Measurements from ENCODE around the gene BPIFB2.
"Not testable (repeated sequence)": the region's sequence is repeated elsewhere in the genome, so short reads cannot be mapped to it uniquely, and the experiment has no call there.

Gene BPIFB2, protein sequence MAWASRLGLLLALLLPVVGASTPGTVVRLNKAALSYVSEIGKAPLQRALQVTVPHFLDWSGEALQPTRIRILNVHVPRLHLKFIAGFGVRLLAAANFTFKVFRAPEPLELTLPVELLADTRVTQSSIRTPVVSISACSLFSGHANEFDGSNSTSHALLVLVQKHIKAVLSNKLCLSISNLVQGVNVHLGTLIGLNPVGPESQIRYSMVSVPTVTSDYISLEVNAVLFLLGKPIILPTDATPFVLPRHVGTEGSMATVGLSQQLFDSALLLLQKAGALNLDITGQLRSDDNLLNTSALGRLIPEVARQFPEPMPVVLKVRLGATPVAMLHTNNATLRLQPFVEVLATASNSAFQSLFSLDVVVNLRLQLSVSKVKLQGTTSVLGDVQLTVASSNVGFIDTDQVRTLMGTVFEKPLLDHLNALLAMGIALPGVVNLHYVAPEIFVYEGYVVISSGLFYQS

GRCh38 chr20:33007376-33008335 lies at the start of gene BPIFB2:
TSS of gene BPIFB2 (plus strand) at chr20:33007704. CDS start at chr20:33008575, 871 bp downstream.
- no peak for DNase-seq (ENCODE audit: low spot score)

DNA sequence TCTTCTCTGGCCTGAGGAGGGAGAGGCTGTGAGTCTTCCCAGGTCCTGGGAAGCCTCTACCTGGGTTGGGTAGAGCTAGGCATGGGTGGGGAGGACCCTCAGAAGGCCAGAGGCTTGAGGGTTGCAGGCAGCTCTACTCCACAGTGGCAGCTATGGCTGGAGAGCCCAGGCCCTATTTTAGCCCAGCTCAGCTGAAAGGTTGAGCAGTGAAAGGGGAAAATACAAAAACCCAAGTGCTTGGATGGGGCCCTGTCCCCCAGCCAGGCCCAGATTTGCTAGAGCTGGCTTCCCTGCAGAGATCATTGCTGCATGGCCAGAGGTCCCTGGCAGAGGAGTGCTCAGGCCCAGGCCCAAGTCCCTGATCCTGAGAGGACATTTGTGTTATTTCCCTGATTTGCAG lies 48.9 kb upstream of the BPIFB2 start:
- no peak for DNase-seq (ENCODE audit: low spot score)

DNA sequence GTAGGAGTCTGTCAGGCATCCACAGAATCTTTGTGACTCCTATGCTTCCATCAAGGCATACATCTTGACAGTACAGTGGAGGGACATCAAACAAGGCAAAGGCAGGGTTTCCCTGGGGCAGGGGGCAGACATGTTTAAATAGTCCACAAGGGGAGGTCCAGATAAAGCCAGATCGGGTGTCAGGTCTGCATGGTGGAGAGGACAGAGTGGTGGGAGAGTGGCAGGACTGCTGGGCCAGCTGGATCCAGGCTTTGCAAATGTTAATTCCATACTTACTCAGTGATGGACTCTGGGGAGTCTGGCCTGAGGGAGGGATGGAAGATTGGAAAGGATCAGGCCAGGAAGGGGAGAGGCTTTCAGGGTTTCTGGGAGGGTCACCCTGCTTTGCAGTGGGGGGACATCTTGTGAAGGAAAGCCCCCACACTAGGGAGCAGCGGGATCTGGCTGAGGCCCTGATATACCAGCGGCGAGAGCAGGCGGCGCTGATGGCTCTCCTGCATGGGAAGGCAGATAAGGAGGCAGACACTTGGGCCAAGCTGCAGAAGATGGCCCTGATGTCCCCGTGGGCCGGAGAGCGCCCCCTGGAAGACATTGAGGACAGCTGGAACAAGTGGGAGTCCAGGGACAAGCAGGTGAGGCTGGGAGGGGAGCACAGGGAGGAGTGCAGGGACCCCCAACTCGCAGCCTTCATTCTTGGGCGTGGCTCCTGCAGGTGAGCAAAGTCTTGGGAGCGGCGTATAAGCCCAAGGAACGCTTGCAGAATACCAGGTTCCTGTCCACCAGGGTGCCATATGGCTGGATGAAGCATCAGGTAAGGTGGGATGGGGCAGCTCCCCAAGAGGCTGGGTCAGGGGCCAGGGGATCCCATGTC lies 47.9 kb upstream of the BPIFB2 start:
- DNase-seq (ENCODE audit: low spot score): no peak

- DNase-seq (ENCODE audit: low spot score): no peak
Observed at GRCh38 chr20:32960222-32960518, 47.3 kb upstream of the BPIFB2 start.

DNA sequence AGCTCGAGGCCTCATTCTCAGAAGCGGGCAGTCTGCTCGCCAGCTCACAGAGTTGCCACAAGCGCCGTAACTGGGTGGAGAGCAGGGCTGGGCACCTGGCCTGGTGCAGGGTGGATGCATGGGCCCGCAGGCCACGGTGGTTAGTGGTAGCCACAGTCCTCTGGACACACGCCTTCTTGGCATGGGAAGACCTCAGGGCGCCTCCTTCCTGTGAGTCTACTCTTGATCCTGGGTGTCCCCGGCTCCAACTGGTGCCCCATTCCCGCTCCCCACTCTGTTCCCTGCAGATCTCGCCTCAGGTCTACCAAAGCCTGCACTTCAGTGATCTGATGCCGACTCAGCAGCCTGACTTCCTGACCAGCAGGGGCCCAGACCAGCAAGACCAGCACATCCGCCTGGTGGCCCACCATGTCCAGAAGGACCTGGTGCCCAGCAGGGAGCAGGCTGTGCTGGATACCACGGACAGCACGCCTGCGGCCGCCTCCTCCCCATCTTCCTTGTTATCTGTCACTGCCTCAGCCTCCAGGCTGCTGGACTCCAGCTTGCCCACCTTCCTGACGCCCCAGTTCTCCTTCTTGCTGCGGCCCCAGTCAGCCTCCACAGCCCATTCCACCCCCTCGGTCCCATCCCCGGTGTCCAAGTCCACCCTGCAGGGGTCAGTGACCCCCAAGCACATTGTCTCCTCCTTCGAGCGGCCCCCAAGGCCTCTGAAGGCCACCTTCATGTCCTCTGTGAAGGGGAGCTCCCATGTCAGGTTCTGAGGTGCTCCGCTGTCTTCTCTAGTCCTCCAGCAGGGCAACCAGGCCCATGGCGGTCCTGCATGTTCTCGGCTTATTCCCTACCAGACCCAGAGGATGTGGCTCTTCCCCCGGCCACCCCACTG lies 46.4 kb upstream of the BPIFB2 start:
- DNase-seq (ENCODE audit: low spot score): no peak

DNA sequence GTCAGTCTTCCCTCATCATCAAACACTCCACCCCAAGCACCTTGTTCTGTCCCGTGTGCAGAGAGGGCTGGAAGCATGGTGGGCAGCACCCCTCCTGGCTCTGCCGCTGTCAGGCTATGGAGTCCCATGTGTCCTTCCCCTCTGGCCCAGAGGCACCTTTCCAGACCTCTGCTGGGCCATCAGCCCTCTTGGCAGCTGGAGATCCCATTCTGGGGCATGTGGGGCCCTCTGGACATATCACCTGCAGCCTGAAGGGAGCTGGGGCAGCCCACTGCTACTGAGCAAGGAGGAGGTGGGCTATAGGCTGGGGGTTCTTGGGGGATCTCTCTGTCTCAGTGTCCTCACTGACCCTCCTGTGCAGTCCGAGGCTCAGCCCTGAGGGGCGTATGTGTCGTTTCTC lies 45.5 kb upstream of the BPIFB2 start:
- no peak for DNase-seq (ENCODE audit: low spot score)

- not testable (repeated sequence) for DNase-seq (ENCODE audit: low spot score)
Observed at GRCh38 chr20:32962646-32963045, 44.9 kb upstream of the BPIFB2 start.

DNA sequence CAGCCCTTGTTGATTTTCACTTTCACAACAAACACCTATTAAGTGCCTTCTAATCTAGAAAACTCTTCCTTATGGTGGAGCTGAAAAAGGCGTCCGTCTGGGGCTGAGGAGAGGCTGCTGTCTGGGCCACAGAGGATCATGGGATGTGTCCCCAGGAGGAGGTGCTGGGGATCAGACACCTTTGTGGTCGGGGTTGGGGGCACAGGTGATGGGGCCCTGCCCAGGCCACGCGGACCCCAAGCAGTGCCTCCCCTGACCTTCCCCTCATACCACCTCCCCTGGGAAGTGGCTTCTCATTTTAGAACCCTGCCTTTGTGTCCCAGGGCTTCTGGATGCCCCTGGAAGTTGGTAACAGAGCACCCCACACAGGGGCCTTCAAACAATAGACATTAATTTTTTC lies 44.3 kb upstream of the BPIFB2 start:
- DNase-seq (ENCODE audit: low spot score): no peak

- DNase-seq (ENCODE audit: low spot score): no peak
Observed at GRCh38 chr20:32964575-32964974, 42.9 kb upstream of the BPIFB2 start.

DNA sequence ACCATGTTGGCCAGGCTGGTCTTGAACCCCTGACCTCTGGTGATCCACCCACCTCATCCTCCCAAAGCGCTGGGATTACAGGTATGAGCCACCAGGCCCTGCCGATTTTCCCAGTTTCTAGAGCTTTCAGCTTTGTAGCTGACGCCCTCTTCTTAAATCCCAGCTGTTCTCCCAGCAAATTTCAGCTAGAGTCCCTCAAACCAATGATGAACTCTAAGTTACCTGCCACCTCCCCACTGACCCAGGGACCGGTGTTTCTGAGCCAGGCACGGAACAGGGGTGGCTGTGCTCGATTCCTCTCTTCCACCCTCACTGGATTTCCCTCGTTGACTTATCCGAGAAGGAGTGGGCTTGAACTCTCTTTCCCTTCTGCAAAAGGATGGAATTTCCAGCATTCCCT lies 42.4 kb upstream of the BPIFB2 start:
- DNase-seq (ENCODE audit: low spot score): no peak

DNA sequence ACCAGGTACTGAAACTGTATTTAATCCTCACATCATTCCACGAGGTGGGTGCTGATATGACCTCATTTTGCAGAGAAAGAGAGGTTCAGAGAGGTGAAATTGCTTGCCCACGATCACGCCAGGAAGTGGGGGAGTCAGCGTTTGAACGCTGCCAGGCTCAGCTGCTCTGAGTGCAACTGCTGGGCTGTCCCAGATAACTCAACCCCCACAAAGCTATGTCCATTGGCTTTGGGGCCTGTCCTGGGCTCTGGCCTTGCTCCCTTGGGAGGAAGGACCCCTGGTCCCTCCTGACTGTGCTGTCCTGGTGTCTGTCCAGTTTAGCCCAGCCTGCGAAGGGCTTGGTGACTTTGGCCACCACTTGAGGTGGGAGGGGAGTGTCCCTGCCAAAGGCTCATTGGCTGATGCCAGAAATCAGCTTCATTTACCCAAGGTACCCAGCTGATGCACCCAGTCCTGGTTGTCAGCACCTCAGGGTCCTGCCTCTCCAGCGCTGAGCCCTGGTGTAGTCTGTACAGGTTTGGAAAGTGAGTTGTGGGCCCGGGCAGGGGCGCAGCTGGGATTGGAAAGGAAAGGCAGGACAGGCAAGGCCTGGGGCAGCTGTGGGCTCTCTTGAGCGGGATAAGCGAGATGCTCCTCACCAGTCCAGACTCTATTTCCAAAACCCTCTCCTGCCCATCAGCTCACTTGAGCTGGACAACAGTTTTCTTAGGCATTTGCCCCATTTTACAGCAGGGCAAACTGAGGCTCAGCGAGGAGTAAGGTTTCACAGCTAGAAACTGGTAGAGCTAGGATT lies 41.7 kb upstream of the BPIFB2 start:
- no peak for DNase-seq (ENCODE audit: low spot score)

- no peak for DNase-seq (ENCODE audit: low spot score)
Observed at GRCh38 chr20:32966382-32966781, 41.1 kb upstream of the BPIFB2 start.

- no peak for DNase-seq (ENCODE audit: low spot score)
Observed at GRCh38 chr20:32966881-32967781, 40.4 kb upstream of the BPIFB2 start.

- no peak for DNase-seq (ENCODE audit: low spot score)
Observed at GRCh38 chr20:32967961-32968457, 39.5 kb upstream of the BPIFB2 start.

GRCh38 chr20:32968478-32969241 lies 38.8 kb upstream of the BPIFB2 start:
- DNase-seq (ENCODE audit: low spot score): no peak

DNA sequence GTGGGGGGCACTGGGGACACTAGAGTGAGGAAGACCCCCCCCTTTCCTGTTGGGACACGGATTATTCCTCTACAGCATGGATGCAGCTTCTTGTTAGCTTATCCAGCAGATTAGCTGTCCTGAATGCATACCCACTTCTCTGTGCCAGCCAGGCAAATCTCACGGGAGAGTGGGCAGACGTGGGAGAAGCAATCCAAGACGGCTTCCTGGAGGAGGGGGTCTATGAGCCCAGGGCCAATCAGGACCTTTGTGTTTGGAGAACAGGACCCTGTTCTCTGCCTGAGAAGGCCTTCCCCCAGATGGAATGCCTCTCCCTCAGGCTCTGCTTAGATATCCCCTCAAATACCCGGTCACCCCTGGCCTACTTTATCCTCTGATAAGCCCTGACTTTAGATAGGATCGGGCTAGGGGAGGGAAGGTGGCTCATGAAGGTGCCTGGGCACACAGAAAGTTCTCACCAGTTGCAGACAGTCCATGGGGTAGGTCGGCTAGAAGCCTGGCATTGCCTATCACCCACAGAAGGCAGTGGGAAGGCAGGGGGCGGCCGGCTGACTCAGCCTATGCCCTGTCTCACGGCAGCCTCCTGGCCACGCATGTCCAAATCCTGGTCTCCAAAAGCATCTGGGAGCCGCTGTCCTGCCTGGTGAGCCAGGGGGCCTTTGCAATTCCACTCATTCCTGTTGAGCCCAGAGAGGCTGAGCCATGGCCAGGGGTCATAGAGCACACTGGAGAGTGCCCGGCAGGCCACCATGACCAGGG lies 38.0 kb upstream of the BPIFB2 start:
- DNase-seq (ENCODE audit: low spot score): no peak

Data from NAMALWA (cell line).